HFFc6 (cell line): ENCODE data around the gene IGF1R. TPM values are rescaled to one million over a fixed set of nuclear protein-coding genes. Genes with fewer than 3 reads are reported as not detected.

Source experiments
- DNase-seq: peaks from one replicate; pipeline ENCODE4 v3.0.0-alpha.2; 2018
- H3K27ac Mint-ChIP-seq: 2 replicates; pipeline ENCODE4 v1.8.0; 2020; ENCODE audit warnings: mild to moderate bottlenecking, mixed read lengths
- H3K27me3 Mint-ChIP-seq: 2 replicates; pipeline ENCODE4 v1.8.0; 2021; ENCODE audit warnings: mild to moderate bottlenecking, moderate library complexity, mixed read lengths; ENCODE audit not compliant: insufficient read depth
- H3K36me3 Mint-ChIP-seq: 2 replicates; pipeline ENCODE4 v1.8.0; 2021; ENCODE audit warnings: low read depth, mixed read lengths
- H3K4me1 Mint-ChIP-seq: 2 replicates; pipeline ENCODE4 v1.8.0; 2020; ENCODE audit warnings: low read depth, mixed read lengths
- H3K4me3 Mint-ChIP-seq: 2 replicates; pipeline ENCODE4 v1.8.0; 2020; ENCODE audit warnings: mild to moderate bottlenecking, moderate library complexity, mixed read lengths
- H3K9me3 Mint-ChIP-seq: 2 replicates; pipeline ENCODE4 v1.8.0; 2020; ENCODE audit warnings: mild to moderate bottlenecking, mixed read lengths
- total RNA-seq, 6 experiments: library from RNA; stranded (reverse); fragmentation: NEBNext Ultra II Directional; extraction: Animal tissue kit (Norgen Biotek cat#: 25700); gene quantifications; 2 replicates in 1 of 6; 3 replicates in 5 of 6; pipeline ENCODE4 v1.2.3, GENCODE V29; 2021
- TF ChIP-seq, protein P1 (sequence below): fragments of 200-600 bp; sonication (generic); IDR thresholded peaks from 2 replicates; pipeline ENCODE4 v1.5.0; 2021; ENCODE audit warnings: antibody characterized with exemption, mild to moderate bottlenecking

IGF1R gene
- total RNA-seq, 6 experiments from 2014 or later = 46.7 to 61.9 (median 50.1) TPM

DNA sequence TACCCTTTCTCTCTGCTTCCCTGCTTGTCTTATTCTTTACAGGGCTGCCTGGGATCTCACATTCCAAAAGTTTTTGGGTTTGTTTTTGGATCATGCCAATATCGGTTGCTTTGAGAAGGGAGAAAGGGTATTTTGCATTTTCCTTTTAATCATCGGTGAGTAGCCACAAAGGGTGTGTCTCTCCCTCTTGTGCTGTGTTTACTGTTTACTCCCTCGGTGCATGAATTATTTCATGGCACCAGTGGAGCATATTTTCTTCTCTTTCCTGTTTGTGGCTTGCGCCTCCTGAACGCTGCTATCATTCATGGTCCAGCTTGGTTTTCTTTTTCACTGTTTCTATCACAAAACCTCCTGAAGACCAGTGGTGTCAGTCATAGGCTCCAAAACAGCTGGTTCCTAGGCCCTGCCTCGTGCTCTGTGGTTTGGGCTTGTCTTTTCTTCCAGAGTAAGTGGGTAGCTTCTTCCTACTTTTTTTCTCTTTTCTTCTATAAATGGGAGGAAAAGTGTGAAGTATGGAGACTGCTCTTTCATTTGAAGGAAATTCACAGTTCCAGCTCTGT lies 54.9 kb downstream of the IGF1R start:
- Mint-ChIP-seq H3K27me3 (no peaks in the 10 kb centered on the region), H3K4me1 (peaks cover 25% of the 10 kb centered on the region), H3K9me3 (no peaks in the 10 kb centered on the region), H3K36me3 (peaks cover 13% of the 10 kb centered on the region), H3K4me3 (no peak overlapping the region), H3K27ac (no peak overlapping the region)
- no peak for DNase-seq
- TF ChIP-seq, protein P1, sequence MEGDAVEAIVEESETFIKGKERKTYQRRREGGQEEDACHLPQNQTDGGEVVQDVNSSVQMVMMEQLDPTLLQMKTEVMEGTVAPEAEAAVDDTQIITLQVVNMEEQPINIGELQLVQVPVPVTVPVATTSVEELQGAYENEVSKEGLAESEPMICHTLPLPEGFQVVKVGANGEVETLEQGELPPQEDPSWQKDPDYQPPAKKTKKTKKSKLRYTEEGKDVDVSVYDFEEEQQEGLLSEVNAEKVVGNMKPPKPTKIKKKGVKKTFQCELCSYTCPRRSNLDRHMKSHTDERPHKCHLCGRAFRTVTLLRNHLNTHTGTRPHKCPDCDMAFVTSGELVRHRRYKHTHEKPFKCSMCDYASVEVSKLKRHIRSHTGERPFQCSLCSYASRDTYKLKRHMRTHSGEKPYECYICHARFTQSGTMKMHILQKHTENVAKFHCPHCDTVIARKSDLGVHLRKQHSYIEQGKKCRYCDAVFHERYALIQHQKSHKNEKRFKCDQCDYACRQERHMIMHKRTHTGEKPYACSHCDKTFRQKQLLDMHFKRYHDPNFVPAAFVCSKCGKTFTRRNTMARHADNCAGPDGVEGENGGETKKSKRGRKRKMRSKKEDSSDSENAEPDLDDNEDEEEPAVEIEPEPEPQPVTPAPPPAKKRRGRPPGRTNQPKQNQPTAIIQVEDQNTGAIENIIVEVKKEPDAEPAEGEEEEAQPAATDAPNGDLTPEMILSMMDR = no peak

DNA sequence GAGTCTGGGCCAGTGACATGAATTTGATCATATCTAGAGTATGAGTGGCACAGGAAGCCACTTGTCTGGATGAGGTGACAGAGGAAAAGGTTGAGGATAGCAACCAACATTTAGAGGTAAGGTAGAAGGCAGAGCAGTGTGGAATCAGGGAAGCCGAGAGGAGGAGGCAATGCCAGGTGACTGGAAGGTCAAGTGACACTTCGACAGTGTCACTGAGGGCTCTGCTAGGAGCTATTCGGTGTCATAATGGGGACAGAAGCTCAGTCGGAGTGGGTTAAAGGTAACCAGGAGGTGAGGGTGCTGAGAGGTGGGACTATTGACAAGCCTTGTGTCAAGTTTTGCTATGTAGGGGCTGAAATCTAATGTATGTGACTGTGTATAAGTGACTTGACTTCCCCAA lies 56.7 kb downstream of the IGF1R start:
- H3K4me1 Mint-ChIP-seq = peaks cover 9% of the 10 kb centered on the region
- TF ChIP-seq, protein P1 = no peak
- no peaks in the 10 kb centered on the region for H3K9me3 Mint-ChIP-seq
- peaks cover 28% of the 10 kb centered on the region for H3K36me3 Mint-ChIP-seq
- H3K27ac Mint-ChIP-seq = no peak overlapping the region
- DNase-seq = no peak
- no peak overlapping the region for H3K4me3 Mint-ChIP-seq
- H3K27me3 Mint-ChIP-seq = no peaks in the 10 kb centered on the region

DNA sequence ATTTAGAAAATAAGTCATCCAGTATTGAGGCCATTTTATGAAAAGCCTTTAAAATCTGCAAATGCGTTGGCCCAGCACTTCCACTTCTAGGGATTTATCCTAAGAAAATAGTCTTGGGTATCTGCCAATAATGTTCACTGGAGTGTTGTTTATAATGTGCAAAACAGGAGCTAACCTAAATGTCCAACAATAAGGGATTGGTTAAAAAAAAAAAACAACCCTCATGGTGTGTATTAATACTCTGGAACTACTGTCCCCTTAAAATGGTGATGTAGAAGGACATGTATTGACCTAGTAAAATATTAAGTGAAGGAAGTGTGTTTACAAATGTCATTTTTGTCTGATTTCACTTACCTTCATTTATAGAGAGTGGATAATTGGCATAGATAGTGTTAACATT lies 58.0 kb downstream of the IGF1R start:
- H3K27ac Mint-ChIP-seq = no peak overlapping the region
- DNase-seq = no peak
- peaks cover 33% of the 10 kb centered on the region for H3K36me3 Mint-ChIP-seq
- TF ChIP-seq, protein P1 = no peak
- no peaks in the 10 kb centered on the region for H3K27me3 Mint-ChIP-seq
- H3K4me1 Mint-ChIP-seq = peaks cover 9% of the 10 kb centered on the region; the same call in 1 of the 2 replicates
- peaks cover 4% of the 10 kb centered on the region; the same call in 1 of the 2 replicates for H3K9me3 Mint-ChIP-seq
- no peak overlapping the region for H3K4me3 Mint-ChIP-seq

DNA sequence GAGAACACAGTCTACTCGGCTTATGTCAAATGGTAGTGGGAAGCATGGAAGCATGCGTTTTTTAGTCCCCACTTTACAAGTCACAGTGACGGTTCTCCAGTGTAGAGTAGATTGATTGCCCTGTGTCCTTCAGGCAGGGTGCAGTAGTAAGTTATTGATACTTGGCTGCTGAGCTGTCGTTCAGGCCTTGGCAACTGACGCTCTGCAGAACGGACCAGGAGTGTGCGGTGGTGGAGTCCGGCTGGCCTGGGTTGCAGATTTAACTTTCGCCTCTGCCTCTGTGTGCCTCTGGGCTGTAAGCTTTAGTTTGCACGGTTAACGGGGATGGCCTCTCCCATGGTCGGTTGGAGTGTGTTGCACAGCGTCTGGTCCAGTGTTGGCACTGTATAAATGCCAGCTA lies 58.6 kb downstream of the IGF1R start:
- Mint-ChIP-seq H3K9me3 (peaks cover 10% of the 10 kb centered on the region), H3K4me1 (peaks cover 9% of the 10 kb centered on the region; the same call in 1 of the 2 replicates), H3K27me3 (no peaks in the 10 kb centered on the region), H3K4me3 (no peak overlapping the region), H3K27ac (no peak overlapping the region), H3K36me3 (peaks cover 39% of the 10 kb centered on the region)
- TF ChIP-seq, protein P1 = no peak
- DNase-seq = no peak

DNA sequence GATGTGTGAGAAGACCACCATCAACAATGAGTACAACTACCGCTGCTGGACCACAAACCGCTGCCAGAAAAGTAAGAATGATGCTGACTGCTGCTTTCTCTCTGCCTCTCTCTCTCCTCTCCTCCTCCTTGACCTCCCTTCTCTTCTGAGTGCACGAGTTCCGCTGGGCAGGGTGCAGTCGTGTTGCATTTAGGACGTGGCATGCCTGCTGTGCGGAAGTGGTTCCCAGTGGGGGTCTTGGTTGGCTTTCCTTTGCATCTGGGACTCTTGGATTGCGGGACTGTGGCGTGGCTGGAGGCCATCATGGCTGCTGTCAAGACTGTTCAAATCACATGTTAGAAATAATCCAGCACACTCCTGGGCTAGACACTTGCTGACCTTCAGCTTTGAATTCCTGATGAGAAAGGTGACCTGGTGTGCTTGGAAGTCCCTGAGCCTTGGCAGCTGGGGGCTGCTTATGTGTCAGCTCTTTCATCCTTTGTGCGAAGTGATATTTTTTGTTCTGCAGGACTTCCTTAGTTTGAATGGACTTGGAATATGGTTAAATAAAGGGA lies 59.8 kb downstream of the IGF1R start:
- DNase-seq = no peak
- TF ChIP-seq, protein P1 = no peak
- Mint-ChIP-seq H3K36me3 (peaks cover 43% of the 10 kb centered on the region), H3K27ac (no peak overlapping the region), H3K4me1 (peaks cover 6% of the 10 kb centered on the region; the same call in 1 of the 2 replicates), H3K9me3 (peaks cover 13% of the 10 kb centered on the region), H3K4me3 (no peak overlapping the region), H3K27me3 (no peaks in the 10 kb centered on the region)
